Muscle of arm (tissue), 12 donors: Measurements from ENCODE around the gene FGF8. TPM values are rescaled to one million over a fixed set of nuclear protein-coding genes. Genes with fewer than 3 reads are reported as not detected.

ENCODE experiments used
- DNase-seq: peaks from one replicate; pipeline ENCODE4 v3.0.0-alpha.2; 2013
- polyA plus RNA-seq, 12 donors: library from polyadenylated mRNA; unstranded; fragments of 120-200 nt; gene quantifications; one replicate each; pipeline ENCODE4 v1.2.1, GENCODE V29; 2013; ENCODE audit not compliant: insufficient read length in 12 of 12

FGF8 gene
- polyA plus RNA-seq, 12 donors = 0.21 to 0.60 (median 0.31) TPM; not detected in 4

- DNase-seq = no peak
Measured at GRCh38 chr10:101732096-101732495, 43.8 kb downstream of the FGF8 start.

- no peak for DNase-seq
Measured at GRCh38 chr10:101726115-101726387, 49.9 kb downstream of the FGF8 start.

- peak; percentile 21 for DNase-seq
Measured at GRCh38 chr10:101725296-101726114, 50.4 kb downstream of the FGF8 start.

GRCh38 chr10:101724446-101724845 lies 51.5 kb downstream of the FGF8 start:
- no peak for DNase-seq

GRCh38 chr10:101723176-101723575 lies 52.7 kb downstream of the FGF8 start:
- no peak for DNase-seq

- DNase-seq = no peak
Measured at GRCh38 chr10:101721806-101722205, 54.1 kb downstream of the FGF8 start.

- DNase-seq = no peak
Measured at GRCh38 chr10:101720606-101721230, 55.2 kb downstream of the FGF8 start.

Other genes with a start within 250 kb of the FGF8 start
- 10 to 100 TPM in 11 of 12 donors, not detected in 1; 20.8 to 56.0 (median 27.6) TPM for gene POLL, start 187.9 kb downstream of the FGF8 start, polyA plus RNA-seq
- gene DPCD, start 187.8 kb downstream of the FGF8 start, polyA plus RNA-seq = 10 to 100 TPM in 10 of 12 donors, not detected in 2; 10.8 to 20.4 (median 14.7) TPM
- 10 to 100 TPM in 11 of 12 donors, not detected in 1; 25.0 to 55.3 (median 49.9) TPM for gene FBXW4, start 80.9 kb downstream of the FGF8 start, polyA plus RNA-seq
- gene NPM3, start 7.3 kb upstream of the FGF8 start, polyA plus RNA-seq = 10 to 100 TPM in 11 of 12 donors, not detected in 1; 36.7 to 67.5 (median 53.2) TPM
- 100 to 1,000 TPM in 6 of 12 donors, 10 to 100 TPM in 5, not detected in 1; 77.8 to 174 (median 103) TPM for gene OGA, start 42.3 kb upstream of the FGF8 start, polyA plus RNA-seq
- 10 to 100 TPM in 1 of 12 donors, 1 to 10 TPM in 10, not detected in 1; 2.1 to 13.1 (median 4.4) TPM for gene KCNIP2, start 67.7 kb upstream of the FGF8 start, polyA plus RNA-seq